HL-60/S4 treated with retinoic acid at 250 ng/mL for 4 days and 3 days (cell line): ENCODE results near the gene DZIP1.

Experiments used
- in situ Hi-C: fragments of 300-500 bp; cut with MboI; formaldehyde crosslinking; loops from 2 replicates; pipeline ENCODE4 v1.7.0; 2022; ENCODE audit warnings: low sequenced_read_pairs

The DZIP1 gene

GRCh38 chr13:95552208-95552538, 92.3 kb downstream of the DZIP1 start:
- in situ Hi-C loops, result no loop called here

DNA sequence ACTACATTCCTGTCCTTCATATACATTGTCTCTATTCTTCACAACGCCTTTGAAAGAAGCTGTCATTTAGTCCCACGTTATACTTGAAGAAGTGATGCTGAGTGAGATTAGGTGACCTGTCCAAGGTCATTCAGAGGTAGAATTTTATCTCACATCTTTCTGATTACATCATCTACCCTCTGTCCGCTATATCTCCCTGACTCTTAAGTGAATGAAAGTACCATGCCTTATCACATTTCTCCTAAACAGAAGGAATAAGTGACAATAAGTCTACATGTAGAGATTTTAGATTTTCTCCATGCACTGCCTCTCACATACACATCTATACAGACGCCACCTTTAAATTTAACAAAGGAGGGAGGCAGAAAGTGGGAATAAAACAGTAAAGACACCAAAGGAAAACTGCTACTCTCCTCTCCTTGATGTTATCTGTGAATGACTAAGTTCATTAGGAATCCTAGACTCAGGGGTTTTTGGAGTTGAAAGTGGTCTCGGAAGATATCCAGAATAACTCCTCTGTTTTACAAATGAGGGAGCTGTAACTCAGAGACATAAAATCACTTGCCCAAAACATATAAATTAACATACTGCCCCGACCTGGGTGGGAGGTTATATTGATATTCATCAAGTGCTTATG, 96.9 kb downstream of the DZIP1 start:
- in situ Hi-C loops, result no loop called here

DNA sequence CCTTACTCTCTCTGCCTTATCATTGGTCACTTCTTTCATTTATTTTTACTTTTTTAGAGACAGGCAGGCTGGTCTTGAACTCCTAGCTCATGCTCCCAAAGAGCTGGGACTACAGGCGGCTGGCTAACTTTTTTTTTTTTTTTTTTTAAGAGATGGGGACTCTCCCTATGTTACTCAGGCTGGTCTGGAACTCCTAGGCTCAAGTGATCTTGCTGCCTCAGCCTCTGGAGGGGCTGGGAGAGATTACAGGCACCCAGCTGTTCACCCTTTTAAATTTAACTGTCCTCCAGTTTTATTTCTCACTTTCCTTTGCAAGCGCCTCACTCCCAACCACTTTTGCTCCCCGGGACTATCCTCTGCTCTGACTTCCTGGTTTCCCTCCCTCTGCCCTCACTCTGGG, 97.6 kb downstream of the DZIP1 start:
- in situ Hi-C loops, result no loop called here

DNA sequence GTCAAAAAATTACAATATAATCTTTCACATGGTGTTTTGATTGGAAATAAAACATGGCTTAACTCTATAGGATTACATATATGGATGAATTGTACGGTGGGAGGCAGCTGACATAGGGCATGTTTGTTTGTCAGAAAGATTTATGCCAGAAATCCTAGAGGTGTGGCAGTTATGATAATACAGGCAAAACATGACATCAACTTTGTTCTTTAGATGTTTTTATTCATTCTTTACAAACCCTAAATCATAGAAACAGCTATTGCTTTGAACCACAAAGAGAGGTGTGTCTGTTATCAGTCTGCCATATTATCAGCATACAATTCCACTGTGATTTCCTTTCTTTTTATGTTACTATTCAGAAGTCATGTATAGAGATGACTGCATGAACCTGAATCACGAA, 100.2 kb downstream of the DZIP1 start:
- in situ Hi-C loops, result no loop called here

GRCh38 chr13:95541911-95542474, 102.5 kb downstream of the DZIP1 start:
- in situ Hi-C loops, result no loop called here

DNA sequence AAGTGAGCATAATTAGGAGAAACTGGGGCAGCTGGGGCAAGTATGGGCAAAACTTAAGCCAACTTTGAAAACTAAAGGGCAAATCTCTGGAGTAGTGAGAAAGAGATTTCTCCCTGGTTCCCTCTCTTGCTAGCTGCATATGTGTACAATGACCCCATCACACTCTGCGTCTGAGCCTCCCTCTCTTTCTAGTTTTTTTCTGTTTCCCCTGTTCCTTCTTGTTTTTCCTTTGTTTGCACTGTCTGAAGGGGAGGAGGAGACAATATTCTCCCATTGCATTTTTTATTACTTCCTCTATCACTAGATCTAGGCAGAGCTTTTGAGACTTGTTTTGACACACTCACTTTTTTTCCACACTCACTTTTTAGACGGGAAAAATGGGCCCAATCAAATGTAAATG, 103.2 kb downstream of the DZIP1 start:
- in situ Hi-C loops, result no loop called here

DNA sequence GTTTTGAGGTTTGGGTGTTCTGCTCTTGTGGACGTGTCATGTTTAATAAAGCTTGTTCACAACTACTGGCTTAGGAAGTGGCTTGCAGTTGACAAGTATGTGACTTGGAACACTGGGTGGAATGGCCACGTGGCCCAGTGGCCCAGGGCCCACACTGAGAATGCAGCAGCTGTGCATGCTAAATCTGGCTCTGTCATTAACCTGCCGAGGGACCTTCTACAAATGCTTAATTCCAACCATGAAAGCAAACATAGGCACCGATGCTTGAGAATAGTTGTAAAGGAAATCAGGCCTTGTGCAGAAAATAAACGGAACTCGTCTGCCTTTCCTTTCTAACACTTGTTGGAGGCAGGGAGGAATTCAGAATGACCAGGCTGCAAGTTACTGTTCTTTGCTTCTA, 103.6 kb downstream of the DZIP1 start:
- in situ Hi-C loops, result no loop called here

GRCh38 chr13:95536632-95537241, 107.8 kb downstream of the DZIP1 start:
- in situ Hi-C loops, result no loop called here

DNA sequence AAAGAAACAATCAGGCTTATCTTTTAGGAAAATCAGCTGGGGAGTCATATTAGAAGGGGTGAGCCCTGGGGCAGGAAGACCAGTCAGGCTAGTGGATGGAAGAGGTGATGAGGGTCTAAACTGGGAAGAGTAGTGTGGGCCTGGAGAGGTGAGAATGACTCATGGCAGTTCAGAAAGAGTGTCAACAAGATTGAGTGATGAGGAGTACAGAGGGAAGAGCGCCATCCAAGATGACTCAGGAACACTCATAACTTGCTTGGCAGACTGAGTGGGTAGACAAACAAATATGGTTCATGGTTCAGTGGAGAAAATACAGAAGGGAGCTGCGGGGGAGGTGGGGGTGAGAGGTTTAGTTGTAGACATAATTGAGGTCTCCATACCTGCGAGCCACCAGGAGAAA, 109.3 kb downstream of the DZIP1 start:
- in situ Hi-C loops, result no loop called here

DNA sequence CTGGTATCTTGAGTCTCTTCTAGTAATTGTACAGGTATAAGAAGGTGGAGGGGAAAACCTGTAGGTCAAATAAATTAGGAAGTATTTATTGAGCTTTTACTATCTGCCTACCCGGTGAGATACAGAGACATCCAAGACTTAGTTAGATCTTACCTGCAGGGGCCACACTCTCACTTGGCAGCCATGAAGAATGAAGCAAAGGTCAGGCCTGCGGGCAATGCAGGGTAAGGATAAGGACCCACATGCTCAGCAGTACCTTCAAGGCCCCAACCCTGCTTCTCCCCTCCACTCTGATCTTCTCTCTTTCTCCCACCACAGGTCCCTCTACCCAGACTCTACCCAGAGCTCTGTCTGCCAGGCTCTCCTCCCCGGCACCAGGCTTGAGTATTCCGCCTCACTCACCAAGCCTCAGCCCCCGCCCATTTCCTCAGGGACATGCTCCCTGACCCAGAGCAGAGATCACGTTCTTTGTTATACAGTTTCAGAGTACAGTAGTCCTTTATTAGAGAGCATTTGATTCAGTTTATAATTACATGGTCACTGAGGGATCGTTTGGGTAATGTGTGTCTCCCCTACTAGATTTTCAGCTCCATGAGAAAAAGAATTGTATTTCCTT, 110.9 kb downstream of the DZIP1 start:
- in situ Hi-C loops, result no loop called here

DNA sequence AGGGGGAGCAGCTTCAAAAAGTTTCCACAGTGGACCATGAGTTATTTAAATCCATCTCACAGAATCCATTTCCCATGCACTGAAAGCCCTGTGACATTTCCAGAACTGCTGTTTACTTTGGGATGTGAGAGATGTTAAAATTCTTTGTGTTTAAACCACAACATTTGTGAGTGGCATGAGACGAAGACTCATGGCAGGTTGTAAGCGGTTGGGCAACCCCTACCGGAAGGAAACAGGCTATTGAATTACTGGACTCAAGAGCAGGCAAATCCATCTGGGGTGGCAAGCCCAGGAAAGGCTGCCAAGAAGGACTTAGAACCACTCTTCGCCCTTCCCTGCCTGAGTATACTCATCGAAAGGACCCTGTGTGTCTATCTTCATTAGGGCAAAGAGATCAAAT, 114.3 kb downstream of the DZIP1 start:
- in situ Hi-C loops, result no loop called here
